ENCODE measurements around the gene UGT1A7. TPM values are rescaled to one million over a fixed set of nuclear protein-coding genes. Genes with fewer than 3 reads are reported as not detected.

The UGT1A7 gene
- total and polyA plus RNA-seq, 9 of the 15 experiments (the other 6 are each of a cell fraction or from before 2014, with no cell fraction given) = not detected

DNA sequence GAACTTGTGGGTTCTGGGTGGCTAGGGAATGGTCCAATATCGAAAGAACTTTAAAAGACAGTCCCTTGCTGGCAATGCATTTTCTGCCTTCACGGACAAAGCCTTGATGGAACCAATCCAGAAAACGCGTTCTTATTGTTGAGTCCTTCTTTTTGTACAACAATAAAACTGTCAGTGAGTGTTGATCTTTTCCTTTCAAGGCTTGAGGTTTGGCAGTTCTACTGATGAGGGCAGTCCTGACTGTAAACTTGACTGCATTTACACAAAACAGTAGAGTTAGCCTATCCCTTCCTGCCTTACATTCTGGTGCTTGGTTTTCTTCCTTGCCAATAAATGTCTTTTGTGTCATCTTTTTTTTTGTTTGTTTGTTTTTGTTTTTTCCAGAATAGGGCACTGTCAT, 2.5 kb upstream of the UGT1A7 start:
- H3K27ac ChIP-seq (ENCODE audit: extremely low read depth, low read depth, low read length) = no peak overlapping the region
- no peaks in the 10 kb centered on the region for H3K9me3 ChIP-seq (replicated peaks; ENCODE audit: control insufficient read depth, insufficient read depth, low read depth, low read length)
- no peaks in the 10 kb centered on the region for H4K20me1 ChIP-seq (replicated peaks; ENCODE audit: control insufficient read depth, insufficient read depth, low read length)
- 0% methylated on average over 4 of the region's 4 CpGs for WGBS (ENCODE audit: insufficient coverage, low coverage, missing lambda C conversion rate)
- H3K79me2 ChIP-seq (ENCODE audit: control insufficient read depth, insufficient read depth, low read length) = no peaks in the 10 kb centered on the region
- ATAC-seq (no peak), FAIRE-seq (no peak), DNase-seq (ENCODE audit: extremely low read depth in 1 of 4, low spot score in 3 of 4) (no peak)
- no peaks in the 10 kb centered on the region for H3K36me3 ChIP-seq (ENCODE audit: control insufficient read depth, insufficient read depth, low read length)
- no peak overlapping the region for H2AFZ ChIP-seq (ENCODE audit: low read depth, low read length)
- intact Hi-C loops (cut with micrococcal nuclease) (no loop called here), in situ Hi-C loops (cut with MboI) (no loop called here)
- no peaks in the 10 kb centered on the region for H3K9me1 ChIP-seq (ENCODE audit: control insufficient read depth, insufficient read depth, low read length)
- BruUV-seq (replicated peaks) = no TSS peak
- no peaks in the 10 kb centered on the region for H3K27me3 ChIP-seq (ENCODE audit: control insufficient read depth in 2 of 2, insufficient read depth in 2 of 2, low read length in 2 of 2)
- CTCF ChIA-PET (ENCODE audit: low intra/inter-chr PET ratio) = no interaction called here
- no peak overlapping the region for H3K9ac ChIP-seq (ENCODE audit: insufficient read depth in 1 of 2, low read depth in 2 of 2, low read length in 2 of 2)
- no peaks in the 10 kb centered on the region for H3K4me1 ChIP-seq (replicated peaks in 1 of 2; ENCODE audit: control insufficient read depth in 2 of 2, insufficient read depth in 2 of 2, low read length in 2 of 2)
- H3K4me3 ChIP-seq = no peak overlapping the region
- H3K4me2 ChIP-seq (ENCODE audit: insufficient read depth, low read length) = no peak overlapping the region
- no peak for TF ChIP-seq ZNF785 (CRISPR knock-in tag; IDR thresholded peaks at IDR 0.05)
- TF ChIP-seq MEIS2 (IDR thresholded peaks at IDR 0.05; ENCODE audit: partially characterized antibody) = no peak
- POLR2A ChIA-PET = interaction anchor here (1.5 kb wide), 1 partner anchor 11 kb away, joined by 5 read pairs; no protein-coding TSS in a partner anchor

GRCh38 chr2:233680361-233681045, 1.2 kb upstream of the UGT1A7 start:
- Histone ChIP-seq H3K4me2 (ENCODE audit: insufficient read depth, low read length) (no peak overlapping the region), H3K27ac (ENCODE audit: extremely low read depth, low read depth, low read length) (no peak overlapping the region), H3K4me1 (replicated peaks in 1 of 2; ENCODE audit: control insufficient read depth in 2 of 2, insufficient read depth in 2 of 2, low read length in 2 of 2) (no peaks in the 10 kb centered on the region), H3K79me2 (ENCODE audit: control insufficient read depth, insufficient read depth, low read length) (no peaks in the 10 kb centered on the region), H2AFZ (ENCODE audit: low read depth, low read length) (no peak overlapping the region), H3K9me1 (ENCODE audit: control insufficient read depth, insufficient read depth, low read length) (no peaks in the 10 kb centered on the region), H3K36me3 (ENCODE audit: control insufficient read depth, insufficient read depth, low read length) (no peaks in the 10 kb centered on the region), H3K9ac (ENCODE audit: insufficient read depth in 1 of 2, low read depth in 2 of 2, low read length in 2 of 2) (no peak overlapping the region), H3K9me3 (replicated peaks; ENCODE audit: control insufficient read depth, insufficient read depth, low read depth, low read length) (no peaks in the 10 kb centered on the region), H3K27me3 (ENCODE audit: control insufficient read depth in 2 of 2, insufficient read depth in 2 of 2, low read length in 2 of 2) (no peaks in the 10 kb centered on the region), H4K20me1 (replicated peaks; ENCODE audit: control insufficient read depth, insufficient read depth, low read length) (no peaks in the 10 kb centered on the region), H3K4me3 (no peak overlapping the region)
- no peak for TF ChIP-seq STAG1 (CRISPR knock-in tag; IDR thresholded peaks at IDR 0.05; ENCODE audit: borderline replicate concordance)
- TF ChIP-seq CC2D1A (IDR thresholded peaks at IDR 0.05) = no peak
- TF ChIP-seq, protein P1, sequence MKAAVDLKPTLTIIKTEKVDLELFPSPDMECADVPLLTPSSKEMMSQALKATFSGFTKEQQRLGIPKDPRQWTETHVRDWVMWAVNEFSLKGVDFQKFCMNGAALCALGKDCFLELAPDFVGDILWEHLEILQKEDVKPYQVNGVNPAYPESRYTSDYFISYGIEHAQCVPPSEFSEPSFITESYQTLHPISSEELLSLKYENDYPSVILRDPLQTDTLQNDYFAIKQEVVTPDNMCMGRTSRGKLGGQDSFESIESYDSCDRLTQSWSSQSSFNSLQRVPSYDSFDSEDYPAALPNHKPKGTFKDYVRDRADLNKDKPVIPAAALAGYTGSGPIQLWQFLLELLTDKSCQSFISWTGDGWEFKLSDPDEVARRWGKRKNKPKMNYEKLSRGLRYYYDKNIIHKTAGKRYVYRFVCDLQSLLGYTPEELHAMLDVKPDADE (conservative IDR thresholded peaks at IDR 0.05; ENCODE audit: control insufficient read depth, low read depth, low read length) = no peak
- TF ChIP-seq KLF6 (CRISPR knock-in tag; IDR thresholded peaks at IDR 0.05; ENCODE audit: borderline replicate concordance) = no peak
- no peak for TF ChIP-seq ZNF143 (CRISPR knock-in tag; IDR thresholded peaks at IDR 0.05)
- no peak for FAIRE-seq
- BruUV-seq (replicated peaks) = no TSS peak
- CTCF ChIA-PET (ENCODE audit: low intra/inter-chr PET ratio) = no interaction called here
- POLR2A ChIA-PET = interaction anchor here (1.5 kb wide), 1 partner anchor 10 kb away, joined by 5 read pairs; no protein-coding TSS in a partner anchor
- ATAC-seq = no peak
- WGBS (ENCODE audit: insufficient coverage, low coverage, missing lambda C conversion rate) = 0% methylated on average over 2 of the region's 4 CpGs
- intact Hi-C loops (cut with micrococcal nuclease) (no loop called here), in situ Hi-C loops (cut with MboI) (no loop called here)
- no peak for DNase-seq (ENCODE audit: extremely low read depth in 1 of 4, low spot score in 3 of 4)
